ENCODE data around the gene SLMAP.

The SLMAP gene

DNA sequence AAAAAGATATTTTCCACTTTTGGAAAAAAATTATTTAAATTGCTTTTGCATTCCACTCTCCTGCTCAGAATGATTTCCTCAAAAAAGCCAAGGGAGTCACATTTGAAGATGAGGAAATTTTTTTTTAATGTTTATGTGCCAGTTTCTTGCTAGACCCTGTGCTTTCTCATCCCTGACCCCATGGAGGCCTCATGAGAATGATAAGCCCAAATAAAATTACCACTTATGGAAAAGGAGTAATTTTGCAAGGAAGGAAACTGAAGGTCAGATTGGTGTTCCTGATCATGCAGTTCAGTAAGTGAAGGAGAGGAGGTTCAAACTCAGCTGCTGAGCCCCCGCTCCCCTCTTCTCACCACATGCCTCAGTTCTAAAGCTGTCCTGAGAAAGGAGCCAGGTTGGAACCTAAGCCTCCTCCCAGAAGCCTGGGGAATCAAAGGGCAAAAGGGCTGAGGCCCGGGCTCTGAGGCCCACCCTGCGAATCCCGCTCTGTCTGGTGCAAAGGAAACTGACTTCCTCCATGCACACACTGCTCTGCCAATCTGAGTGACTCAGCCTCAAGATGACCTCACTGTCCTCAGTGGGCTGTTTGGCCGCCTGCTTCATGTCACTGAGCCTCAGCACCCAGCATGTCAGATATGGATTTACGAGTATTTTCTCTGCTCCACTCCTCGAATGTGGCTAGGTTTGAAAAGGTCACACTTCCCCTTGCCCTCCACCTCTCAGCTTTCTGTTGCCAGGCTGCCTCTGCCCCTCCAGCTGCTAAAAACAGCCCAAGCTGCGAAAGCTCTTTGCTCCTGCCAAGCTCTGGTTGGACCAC lies 195.2 kb downstream of the SLMAP start:
- Mint-ChIP-seq H3K9me3 (no peaks in the 10 kb centered on the region), H3K4me1 (ENCODE audit: low read depth) (peaks cover 3% of the 10 kb centered on the region), H3K27me3 (peaks cover 6% of the 10 kb centered on the region), H3K27ac (peak overlapping the region; percentile 18), H3K4me3 (no peak overlapping the region), H3K36me3 (ENCODE audit: low read depth) (no peaks in the 10 kb centered on the region)
- no peak for DNase-seq

DNA sequence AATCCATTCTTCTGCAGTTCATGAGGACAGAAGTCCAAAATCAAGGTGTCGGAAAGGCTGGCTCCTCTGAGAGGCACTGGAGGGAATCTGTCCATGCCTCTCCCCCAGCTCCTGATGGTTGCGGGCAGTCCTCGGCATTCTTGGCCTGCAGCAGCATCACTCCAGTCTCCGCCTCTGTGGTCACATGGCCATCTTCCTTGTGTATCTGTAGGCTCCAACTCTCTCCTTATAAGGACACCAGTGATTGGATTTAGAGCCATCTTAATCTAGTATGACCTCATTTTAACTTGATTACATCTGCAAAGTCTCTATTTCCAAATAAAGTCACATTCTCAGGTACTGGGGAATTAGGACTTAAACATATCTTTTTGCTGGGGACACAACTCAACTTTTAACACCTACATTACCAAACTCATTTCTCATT lies 196.1 kb downstream of the SLMAP start:
- Mint-ChIP-seq H3K4me1 (ENCODE audit: low read depth) (peaks cover 10% of the 10 kb centered on the region), H3K4me3 (no peak overlapping the region), H3K9me3 (no peaks in the 10 kb centered on the region), H3K36me3 (ENCODE audit: low read depth) (no peaks in the 10 kb centered on the region), H3K27ac (no peak overlapping the region), H3K27me3 (peaks cover 6% of the 10 kb centered on the region)
- DNase-seq: no peak

DNA sequence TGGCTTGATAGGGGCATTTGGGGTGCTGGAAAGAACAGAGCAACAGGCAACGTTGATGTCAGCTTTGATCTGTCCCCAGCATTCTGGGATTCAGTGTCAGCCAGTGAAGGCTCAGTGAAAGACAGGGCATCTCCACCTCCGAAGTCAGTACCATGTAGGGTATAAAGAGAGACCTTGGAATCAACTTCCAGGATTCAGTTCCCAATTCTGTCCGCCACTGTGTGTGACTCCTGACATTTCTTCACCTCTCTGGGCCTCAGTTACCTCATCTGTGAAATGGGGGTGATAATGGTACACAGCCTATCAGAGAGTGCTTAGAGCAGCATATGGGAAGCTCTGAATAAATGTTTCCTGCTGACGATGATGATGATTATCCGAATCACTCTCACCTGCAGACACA lies 196.5 kb downstream of the SLMAP start:
- H3K27ac Mint-ChIP-seq: no peak overlapping the region
- H3K27me3 Mint-ChIP-seq: peaks cover 4% of the 10 kb centered on the region
- H3K36me3 Mint-ChIP-seq (ENCODE audit: low read depth): no peaks in the 10 kb centered on the region
- H3K4me3 Mint-ChIP-seq: no peak overlapping the region
- no peak for DNase-seq
- H3K9me3 Mint-ChIP-seq: no peaks in the 10 kb centered on the region
- peaks cover 10% of the 10 kb centered on the region for H3K4me1 Mint-ChIP-seq (ENCODE audit: low read depth)

DNA sequence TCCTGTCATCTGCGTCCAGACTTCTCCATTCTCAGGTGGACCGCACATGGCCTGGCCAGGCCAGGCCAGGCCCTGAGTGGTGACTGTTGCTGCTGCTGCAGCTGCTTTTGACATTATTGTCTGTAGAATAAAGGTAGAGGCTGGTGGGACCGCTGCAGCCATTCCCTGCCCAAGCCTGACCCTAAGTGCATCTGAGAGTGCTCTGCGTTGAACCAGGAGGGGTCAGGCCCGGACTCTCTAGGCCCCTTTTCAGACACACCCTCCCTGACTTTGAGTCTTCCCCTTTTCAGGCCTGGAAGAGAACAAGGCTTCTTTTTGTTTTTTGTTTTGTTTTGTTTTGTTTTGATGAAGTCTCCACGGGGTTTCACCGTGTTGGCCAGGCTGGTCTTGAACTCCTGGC lies 197.5 kb downstream of the SLMAP start:
- no peaks in the 10 kb centered on the region for H3K9me3 Mint-ChIP-seq
- no peaks in the 10 kb centered on the region for H3K36me3 Mint-ChIP-seq (ENCODE audit: low read depth)
- DNase-seq: no peak
- peaks cover 10% of the 10 kb centered on the region for H3K4me1 Mint-ChIP-seq (ENCODE audit: low read depth)
- H3K27ac Mint-ChIP-seq: no peak overlapping the region
- no peaks in the 10 kb centered on the region for H3K27me3 Mint-ChIP-seq
- no peak overlapping the region for H3K4me3 Mint-ChIP-seq

DNA sequence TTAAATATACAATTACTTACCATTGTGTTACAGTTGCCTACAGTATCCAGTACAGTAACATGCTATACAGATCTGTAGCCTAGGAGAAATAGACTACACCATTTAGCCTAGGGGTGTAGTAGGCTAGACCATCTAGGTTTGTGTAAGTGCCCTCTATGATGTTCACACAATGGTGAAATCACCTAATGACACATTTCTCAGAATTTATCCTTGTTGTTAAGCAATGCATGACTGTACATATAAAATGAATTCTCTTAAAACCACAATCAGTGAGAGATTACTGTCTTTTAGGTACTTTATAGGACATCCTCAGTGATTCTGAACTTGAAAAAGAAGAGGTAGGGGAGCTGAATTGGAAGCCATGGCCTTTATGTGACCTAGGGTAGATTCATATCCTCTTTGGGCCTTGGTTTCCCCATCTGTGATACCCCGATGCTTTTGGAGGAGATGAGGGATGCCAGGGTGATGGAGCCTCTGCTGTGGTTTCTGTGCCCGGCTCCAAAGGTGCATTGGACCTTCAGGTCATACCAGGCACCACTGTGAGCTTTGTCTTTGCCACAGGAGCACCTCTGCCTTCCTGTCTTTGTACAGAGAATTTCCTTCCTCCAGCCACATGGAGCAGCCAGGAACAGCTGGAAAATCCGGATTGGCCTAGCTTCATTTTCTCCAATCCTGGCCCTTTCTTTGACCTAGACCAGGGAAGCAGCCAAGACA lies 200.2 kb downstream of the SLMAP start:
- Mint-ChIP-seq H3K9me3 (no peaks in the 10 kb centered on the region), H3K4me3 (no peak overlapping the region), H3K27me3 (no peaks in the 10 kb centered on the region), H3K27ac (peak overlapping the region; percentile 6), H3K36me3 (ENCODE audit: low read depth) (no peaks in the 10 kb centered on the region), H3K4me1 (ENCODE audit: low read depth) (peaks cover 15% of the 10 kb centered on the region)
- DNase-seq: no peak

DNA sequence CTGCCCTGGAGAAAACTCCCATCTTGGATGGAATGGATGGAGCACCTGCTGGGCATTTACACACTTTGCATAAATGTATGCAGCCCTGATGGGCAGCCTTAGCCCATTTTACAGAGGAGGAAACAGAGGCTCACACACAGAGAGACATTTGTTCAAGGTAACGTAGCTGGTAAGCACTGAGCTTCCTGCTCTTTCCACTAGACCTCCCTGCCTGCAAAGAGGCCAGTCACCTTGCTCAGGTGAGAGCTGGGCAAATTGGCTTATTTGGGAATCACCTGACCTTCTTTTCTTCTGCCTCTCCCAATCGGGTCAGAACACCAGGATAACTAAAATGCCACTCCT lies 200.7 kb downstream of the SLMAP start:
- Mint-ChIP-seq H3K27me3 (no peaks in the 10 kb centered on the region), H3K9me3 (no peaks in the 10 kb centered on the region), H3K4me3 (no peak overlapping the region), H3K27ac (no peak overlapping the region), H3K36me3 (ENCODE audit: low read depth) (no peaks in the 10 kb centered on the region), H3K4me1 (ENCODE audit: low read depth) (peaks cover 13% of the 10 kb centered on the region)
- DNase-seq: no peak

DNA sequence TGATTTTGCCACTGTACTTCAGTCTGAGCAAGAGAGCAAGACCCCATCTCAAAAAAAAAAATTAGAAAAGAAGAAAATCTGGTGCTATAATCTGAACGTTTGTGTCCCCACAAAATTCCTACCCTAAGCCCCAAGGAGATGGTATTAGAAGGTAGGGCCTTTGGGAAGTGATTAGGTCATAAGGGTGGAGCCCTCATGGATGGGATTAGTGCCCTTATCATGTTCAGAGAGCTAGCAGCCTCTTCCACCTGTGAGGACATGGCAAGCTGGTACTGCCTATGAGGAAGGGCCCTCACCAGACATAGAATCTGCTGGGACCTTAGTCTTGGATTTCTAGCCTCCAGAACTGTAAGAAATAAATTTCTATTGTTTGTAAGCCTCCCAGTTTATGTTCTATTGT lies 201.7 kb downstream of the SLMAP start:
- Mint-ChIP-seq H3K27ac (no peak overlapping the region), H3K36me3 (ENCODE audit: low read depth) (no peaks in the 10 kb centered on the region), H3K27me3 (no peaks in the 10 kb centered on the region), H3K4me3 (no peak overlapping the region), H3K9me3 (no peaks in the 10 kb centered on the region), H3K4me1 (ENCODE audit: low read depth) (peaks cover 13% of the 10 kb centered on the region)
- no peak for DNase-seq

DNA sequence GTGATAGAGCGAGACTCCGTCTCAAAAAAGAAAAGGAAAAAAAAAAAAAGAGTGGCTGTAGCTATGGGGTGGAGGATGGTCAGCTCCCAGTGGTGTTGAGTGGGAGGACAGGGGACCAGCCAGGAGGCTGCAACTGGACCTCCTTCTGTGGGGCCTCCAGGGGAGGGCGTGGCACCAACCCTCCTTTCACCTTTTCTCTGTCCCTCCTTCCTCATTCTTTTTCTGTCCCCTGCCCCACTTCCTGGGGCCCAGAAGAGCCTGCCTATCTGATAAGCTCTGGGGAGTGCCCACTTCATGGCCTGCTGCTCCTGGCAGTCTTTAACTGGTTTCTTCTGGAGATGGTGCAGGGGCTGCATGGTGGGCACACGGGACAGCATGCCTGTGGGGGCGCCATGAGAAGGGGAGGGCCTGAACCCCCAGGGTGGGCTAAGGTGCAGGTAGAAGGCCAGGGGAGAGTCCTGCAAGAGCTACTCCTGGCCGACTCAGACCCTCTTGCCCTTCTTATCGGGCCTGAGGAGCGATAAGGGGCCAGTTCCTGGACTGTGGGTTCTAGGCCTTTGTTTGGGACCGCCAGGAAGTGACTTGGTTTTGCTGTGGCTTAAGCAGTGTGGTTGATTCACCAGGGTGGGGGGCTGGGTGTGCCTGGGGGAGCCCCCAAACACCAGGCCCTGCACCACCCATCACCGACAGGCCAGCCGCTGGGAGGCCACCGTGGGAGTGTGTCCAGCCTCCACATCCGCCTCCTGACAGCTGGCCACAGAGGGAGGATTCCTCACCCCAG lies 202.7 kb downstream of the SLMAP start:
- no peak overlapping the region for H3K27ac Mint-ChIP-seq
- no peaks in the 10 kb centered on the region for H3K27me3 Mint-ChIP-seq
- H3K4me1 Mint-ChIP-seq (ENCODE audit: low read depth): peaks cover 13% of the 10 kb centered on the region
- H3K9me3 Mint-ChIP-seq: no peaks in the 10 kb centered on the region
- DNase-seq: no peak
- no peak overlapping the region for H3K4me3 Mint-ChIP-seq
- H3K36me3 Mint-ChIP-seq (ENCODE audit: low read depth): no peaks in the 10 kb centered on the region

DNA sequence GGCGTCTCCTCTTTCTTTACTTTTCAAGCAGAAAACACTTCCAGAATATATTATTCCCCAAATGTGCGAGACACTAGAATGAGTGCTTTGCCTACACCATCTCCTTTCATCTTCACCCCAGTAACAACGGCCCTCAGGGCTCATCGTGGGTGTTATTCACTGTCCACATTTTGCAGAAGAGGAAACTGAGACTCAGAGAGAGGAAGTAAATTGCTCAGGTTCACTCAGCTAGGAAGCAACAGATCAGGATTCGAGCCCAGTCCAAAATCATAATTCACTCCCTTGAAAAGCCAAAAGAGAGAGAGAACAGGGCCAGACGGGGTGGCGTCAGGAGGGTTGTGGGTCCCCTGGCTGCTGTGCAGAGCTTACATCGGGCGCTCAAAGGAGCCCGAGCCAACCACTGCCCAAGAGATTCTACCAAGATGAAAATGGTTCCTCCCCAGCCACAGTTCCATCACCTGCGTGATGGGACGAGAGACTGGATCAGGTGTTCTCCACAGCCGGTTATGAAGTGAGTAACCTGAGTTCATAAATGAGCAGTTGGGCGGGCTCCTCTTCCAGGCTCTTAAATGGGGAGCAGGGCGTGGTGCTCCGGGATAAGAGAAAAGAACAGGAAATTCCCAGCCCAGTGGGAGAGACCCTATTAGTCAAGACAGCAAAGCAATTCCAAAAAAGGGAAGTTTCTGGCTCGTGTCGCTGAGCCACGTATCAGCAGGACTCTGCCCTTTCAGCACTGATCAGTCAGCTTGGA lies 203.5 kb downstream of the SLMAP start:
- DNase-seq: no peak
- Mint-ChIP-seq H3K36me3 (ENCODE audit: low read depth) (no peaks in the 10 kb centered on the region), H3K4me1 (ENCODE audit: low read depth) (peaks cover 13% of the 10 kb centered on the region), H3K9me3 (no peaks in the 10 kb centered on the region), H3K27me3 (no peaks in the 10 kb centered on the region), H3K27ac (no peak overlapping the region), H3K4me3 (no peak overlapping the region)

DNA sequence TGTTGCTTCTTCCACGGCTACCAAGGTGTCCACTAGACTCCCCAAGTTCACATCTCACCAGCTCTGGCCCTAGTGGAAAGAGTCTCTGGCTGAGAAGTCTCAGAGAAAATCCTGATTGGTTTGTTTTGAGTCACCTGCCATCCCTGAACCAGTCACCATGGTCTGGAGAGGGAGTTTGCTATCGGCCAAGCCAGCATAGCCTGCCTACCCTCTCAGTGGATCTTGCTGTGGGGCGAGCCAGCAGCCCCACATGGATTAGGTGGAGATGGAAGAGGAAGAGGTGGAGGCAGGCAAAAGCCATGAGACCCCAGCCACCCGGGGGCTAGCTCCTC lies 204.0 kb downstream of the SLMAP start:
- no peaks in the 10 kb centered on the region for H3K36me3 Mint-ChIP-seq (ENCODE audit: low read depth)
- no peak overlapping the region for H3K4me3 Mint-ChIP-seq
- H3K9me3 Mint-ChIP-seq: no peaks in the 10 kb centered on the region
- H3K27me3 Mint-ChIP-seq: no peaks in the 10 kb centered on the region
- no peak for DNase-seq
- H3K4me1 Mint-ChIP-seq (ENCODE audit: low read depth): peaks cover 13% of the 10 kb centered on the region
- no peak overlapping the region for H3K27ac Mint-ChIP-seq

DNA sequence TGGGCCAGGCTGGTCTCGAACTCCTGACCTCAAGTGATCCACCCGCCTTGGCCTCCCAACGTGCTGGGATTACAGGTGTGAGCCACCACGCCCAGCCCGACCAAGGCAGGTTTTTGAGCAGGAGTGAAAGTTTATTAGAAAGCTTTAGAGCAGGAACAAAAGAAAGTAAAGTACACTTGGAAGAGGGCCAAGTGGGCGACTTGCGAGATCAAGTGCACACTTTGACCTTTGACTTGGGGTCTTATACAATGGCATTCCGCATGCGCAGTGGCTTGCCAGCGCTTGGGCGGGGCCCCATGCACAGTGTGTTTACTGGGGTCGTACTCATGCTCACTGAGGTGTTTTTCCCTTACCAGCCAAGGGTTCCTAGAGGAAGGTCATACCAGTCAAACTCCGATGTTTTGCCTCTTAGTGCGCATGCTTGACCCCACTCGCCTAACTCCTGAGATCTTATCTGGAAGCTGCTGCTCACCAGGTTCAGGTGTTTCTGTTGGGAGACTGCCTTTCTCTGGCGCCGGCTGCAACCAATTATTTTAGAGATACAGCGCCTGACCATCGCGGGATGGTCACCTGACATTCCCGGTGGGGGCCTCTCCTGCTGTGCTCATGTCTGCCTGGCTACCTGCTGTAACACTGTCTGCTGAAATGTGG lies 205.2 kb downstream of the SLMAP start:
- H3K4me3 Mint-ChIP-seq: no peak overlapping the region
- peaks cover 11% of the 10 kb centered on the region for H3K4me1 Mint-ChIP-seq (ENCODE audit: low read depth)
- no peaks in the 10 kb centered on the region for H3K36me3 Mint-ChIP-seq (ENCODE audit: low read depth)
- no peak overlapping the region for H3K27ac Mint-ChIP-seq
- H3K9me3 Mint-ChIP-seq: no peaks in the 10 kb centered on the region
- no peaks in the 10 kb centered on the region for H3K27me3 Mint-ChIP-seq
- DNase-seq: no peak

DNA sequence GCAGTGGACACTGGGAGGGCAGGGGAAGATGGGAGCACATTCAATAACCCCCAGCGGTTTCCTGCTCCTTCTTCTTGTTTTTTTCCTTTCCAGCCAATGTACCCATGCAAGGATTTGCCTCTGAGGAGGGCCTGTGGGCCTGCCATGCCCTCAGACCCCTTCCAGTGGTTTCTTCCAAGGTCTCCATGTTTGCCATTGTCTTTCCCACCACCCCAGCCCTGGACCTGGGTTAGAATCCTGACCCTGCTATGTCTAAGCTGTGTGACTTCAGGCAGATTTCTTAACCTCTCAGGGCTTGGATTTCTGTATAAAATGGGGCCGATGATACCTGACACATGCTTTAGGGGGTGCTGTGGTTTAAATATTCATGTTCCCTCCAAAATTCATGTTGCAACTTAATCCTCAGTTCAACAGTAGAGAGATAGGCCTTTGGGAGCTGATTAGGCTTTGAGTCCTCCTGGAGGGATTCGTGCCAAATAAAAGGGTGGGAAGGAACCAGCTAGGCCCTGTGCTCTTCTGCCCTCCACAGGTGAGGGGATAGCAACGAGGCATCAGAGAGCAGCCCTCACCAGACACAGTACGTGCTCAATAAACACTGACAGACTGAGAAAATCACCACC lies 205.8 kb downstream of the SLMAP start:
- H3K9me3 Mint-ChIP-seq: no peaks in the 10 kb centered on the region
- H3K4me3 Mint-ChIP-seq: no peak overlapping the region
- H3K36me3 Mint-ChIP-seq (ENCODE audit: low read depth): no peaks in the 10 kb centered on the region
- no peak overlapping the region for H3K27ac Mint-ChIP-seq
- peaks cover 7% of the 10 kb centered on the region for H3K4me1 Mint-ChIP-seq (ENCODE audit: low read depth)
- no peak for DNase-seq
- no peaks in the 10 kb centered on the region for H3K27me3 Mint-ChIP-seq

DNA sequence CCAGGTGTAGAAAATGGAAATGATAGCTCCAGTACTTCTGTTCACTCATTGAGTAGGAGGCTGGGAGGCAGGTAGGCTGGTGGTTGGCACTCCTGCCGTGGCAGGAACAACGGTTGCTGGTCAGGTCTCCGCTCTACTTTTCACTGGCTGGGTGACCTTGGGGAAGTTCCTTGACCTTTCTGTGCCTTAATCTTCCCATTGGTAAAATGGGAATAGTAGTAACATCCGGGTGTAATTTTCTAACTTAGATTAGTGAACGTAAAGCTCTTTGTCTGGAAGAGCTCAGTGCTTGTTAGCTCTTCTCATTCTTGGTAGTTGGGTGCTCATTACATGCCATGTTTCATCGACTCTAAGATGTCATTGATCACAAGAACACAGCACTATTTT lies 206.3 kb downstream of the SLMAP start:
- H3K4me1 Mint-ChIP-seq (ENCODE audit: low read depth): peaks cover 10% of the 10 kb centered on the region
- H3K27ac Mint-ChIP-seq: no peak overlapping the region
- no peaks in the 10 kb centered on the region for H3K9me3 Mint-ChIP-seq
- no peak for DNase-seq
- no peak overlapping the region for H3K4me3 Mint-ChIP-seq
- H3K36me3 Mint-ChIP-seq (ENCODE audit: low read depth): no peaks in the 10 kb centered on the region
- no peaks in the 10 kb centered on the region for H3K27me3 Mint-ChIP-seq
